Suprapubic skin (tissue), 4 donors: ENCODE results near the gene BANP. TPM values are rescaled to one million over a fixed set of nuclear protein-coding genes. Genes with fewer than 3 reads are reported as not detected.

Experiments used
- DNase-seq, 2 donors: peaks; one replicate each; pipeline ENCODE4 v3.0.0-alpha.2; 2019; ENCODE audit warnings: low spot score in 2 of 2
- H3K27ac ChIP-seq: fragments of 200-600 bp; sonication (generic); one replicate; pipeline ENCODE4 v1.5.1; 2019
- H3K27me3 ChIP-seq: fragments of 200-600 bp; sonication (generic); one replicate; pipeline ENCODE4 v1.5.1; 2019
- H3K36me3 ChIP-seq: fragments of 200-600 bp; sonication (generic); one replicate; pipeline ENCODE4 v1.5.1; 2019
- H3K4me1 ChIP-seq: fragments of 200-600 bp; sonication (generic); one replicate; pipeline ENCODE4 v1.5.1; 2019
- H3K4me3 ChIP-seq: fragments of 200-600 bp; sonication (generic); one replicate; pipeline ENCODE4 v1.5.1; 2019; ENCODE audit warnings: mild to moderate bottlenecking
- H3K9me3 ChIP-seq: fragments of 200-600 bp; sonication (generic); one replicate; pipeline ENCODE4 v1.5.1; 2019
- EP300 ChIP-seq: sonication (generic); formaldehyde crosslinking; IDR thresholded peaks from one replicate; pipeline ENCODE4 v1.6.1; 2017; ENCODE audit warnings: antibody characterized with exemption
- POLR2A ChIP-seq, 2 donors: fragments of 450-650 bp; IDR thresholded peaks; one replicate each; pipeline ENCODE4 v1.6.1; 2017; ENCODE audit warnings: antibody characterized with exemption in 2 of 2, mild to moderate bottlenecking in 2 of 2, moderate library complexity in 2 of 2
- POLR2AphosphoS5 ChIP-seq, 3 donors: sonication (generic); formaldehyde crosslinking; IDR thresholded peaks; one replicate each; pipeline ENCODE4 v1.6.1; 2017; ENCODE audit warnings: antibody characterized with exemption in 3 of 3
- WGBS: methylation state at CpG from one replicate; pipeline ENCODE4 v1.1.5; 2018; 5-methylcytosine and 5-hydroxymethylcytosine counted together
- total RNA-seq, 4 donors: library from RNA; depleted of rRNA; stranded (reverse); fragments of >200 nt; gene quantifications; one replicate each; pipeline ENCODE4 v1.1.0, GENCODE V29; 2016
- TF ChIP-seq, protein P1 (sequence below), 2 donors: fragments of 200-600 bp in 1 of 2; fragments of 450-650 bp in 1 of 2; sonication (generic) in 1 of 2; IDR thresholded peaks; one replicate each; pipeline ENCODE4 v1.5.1; 2016 to 2019; ENCODE audit warnings: antibody characterized with exemption in 2 of 2, mild to moderate bottlenecking in 1 of 2, moderate library complexity in 1 of 2

Gene BANP
- total RNA-seq, 4 donors from 2014 or later = 24.9 to 40.1 (median 26.5) TPM

DNA sequence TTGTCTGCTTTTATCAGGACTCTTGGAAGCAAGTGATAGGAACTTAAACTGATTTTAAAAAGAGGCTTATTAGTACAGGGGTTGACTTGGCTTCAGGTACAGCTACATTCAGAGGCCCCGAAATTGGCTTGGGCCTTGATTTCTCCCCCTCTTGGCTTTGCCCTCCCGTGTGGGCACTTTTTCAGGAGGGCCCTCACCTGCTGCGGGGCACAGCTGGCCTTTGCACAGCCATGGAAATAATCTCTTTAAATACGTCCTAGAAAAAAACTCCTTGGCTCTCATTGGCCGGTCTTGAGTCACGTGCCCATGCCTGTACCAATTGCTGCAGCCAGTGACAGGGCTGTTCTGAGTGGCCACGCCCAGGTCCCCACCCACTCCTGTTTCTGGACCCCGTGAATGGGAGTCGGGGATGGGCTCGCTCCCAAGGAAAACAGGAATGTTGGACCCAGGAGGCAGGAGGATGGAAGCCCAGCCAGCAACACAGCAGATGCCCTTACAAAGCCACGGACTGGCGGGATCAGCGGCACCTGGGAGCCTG is 29.9 kb upstream of the BANP start:
- 69% methylated on average over 8 of the region's 13 CpGs for WGBS
- H3K36me3 ChIP-seq = no peaks in the 10 kb centered on the region

DNA sequence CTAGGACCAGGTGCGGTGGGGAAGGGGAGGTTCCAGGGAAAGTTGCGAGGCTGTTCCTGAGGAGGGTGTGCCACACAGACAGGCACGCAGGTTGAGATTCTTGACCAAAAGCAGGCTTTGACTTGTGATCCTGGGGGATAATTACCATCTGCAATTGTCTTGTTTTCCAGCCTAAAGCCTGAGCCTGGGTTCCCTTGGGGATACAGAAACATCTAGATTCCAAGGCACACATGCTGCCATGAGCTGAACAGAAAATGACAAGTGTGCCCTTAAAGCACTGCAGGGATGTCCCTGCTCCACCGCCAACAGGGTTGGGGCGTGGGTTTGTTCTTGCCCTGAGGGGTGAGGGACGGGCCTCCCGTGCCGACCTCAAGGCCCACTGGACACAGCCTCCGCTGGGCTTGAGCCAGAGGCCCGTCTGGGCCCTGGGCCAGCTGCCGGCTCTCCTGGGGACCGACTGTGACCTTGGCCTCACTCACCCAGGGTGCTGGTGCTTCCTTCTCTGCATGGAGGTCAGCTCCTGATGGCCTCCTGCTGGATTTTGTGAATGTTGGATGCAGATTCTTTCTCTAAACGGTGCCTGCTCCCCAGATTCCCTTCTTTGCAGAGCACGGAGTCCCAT is 28.9 kb upstream of the BANP start:
- no peak for TF ChIP-seq POLR2AphosphoS5 (IDR thresholded peaks at IDR 0.05)
- no peak for DNase-seq
- WGBS = 51% methylated on average over 13 of the region's 14 CpGs
- H3K4me1 ChIP-seq = peaks cover 33% of the 10 kb centered on the region
- H3K27ac ChIP-seq = no peak overlapping the region
- no peak overlapping the region for H3K4me3 ChIP-seq
- H3K9me3 ChIP-seq = no peaks in the 10 kb centered on the region
- H3K27me3 ChIP-seq = peaks cover 8% of the 10 kb centered on the region
- H3K36me3 ChIP-seq = no peaks in the 10 kb centered on the region

More for the DNA sequence above, 29.9 kb upstream of the BANP start:
- Histone ChIP-seq H3K27ac (no peak overlapping the region), H3K27me3 (no peaks in the 10 kb centered on the region), H3K4me3 (no peak overlapping the region), H3K9me3 (no peaks in the 10 kb centered on the region), H3K4me1 (peaks cover 33% of the 10 kb centered on the region)
- TF ChIP-seq, protein P1, sequence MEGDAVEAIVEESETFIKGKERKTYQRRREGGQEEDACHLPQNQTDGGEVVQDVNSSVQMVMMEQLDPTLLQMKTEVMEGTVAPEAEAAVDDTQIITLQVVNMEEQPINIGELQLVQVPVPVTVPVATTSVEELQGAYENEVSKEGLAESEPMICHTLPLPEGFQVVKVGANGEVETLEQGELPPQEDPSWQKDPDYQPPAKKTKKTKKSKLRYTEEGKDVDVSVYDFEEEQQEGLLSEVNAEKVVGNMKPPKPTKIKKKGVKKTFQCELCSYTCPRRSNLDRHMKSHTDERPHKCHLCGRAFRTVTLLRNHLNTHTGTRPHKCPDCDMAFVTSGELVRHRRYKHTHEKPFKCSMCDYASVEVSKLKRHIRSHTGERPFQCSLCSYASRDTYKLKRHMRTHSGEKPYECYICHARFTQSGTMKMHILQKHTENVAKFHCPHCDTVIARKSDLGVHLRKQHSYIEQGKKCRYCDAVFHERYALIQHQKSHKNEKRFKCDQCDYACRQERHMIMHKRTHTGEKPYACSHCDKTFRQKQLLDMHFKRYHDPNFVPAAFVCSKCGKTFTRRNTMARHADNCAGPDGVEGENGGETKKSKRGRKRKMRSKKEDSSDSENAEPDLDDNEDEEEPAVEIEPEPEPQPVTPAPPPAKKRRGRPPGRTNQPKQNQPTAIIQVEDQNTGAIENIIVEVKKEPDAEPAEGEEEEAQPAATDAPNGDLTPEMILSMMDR (IDR thresholded peaks at IDR 0.05) = no peak
- TF ChIP-seq POLR2AphosphoS5 (IDR thresholded peaks at IDR 0.05) (no peak), EP300 (no peak), POLR2A (IDR thresholded peaks at IDR 0.05) (no peak)
- no peak for DNase-seq

DNA sequence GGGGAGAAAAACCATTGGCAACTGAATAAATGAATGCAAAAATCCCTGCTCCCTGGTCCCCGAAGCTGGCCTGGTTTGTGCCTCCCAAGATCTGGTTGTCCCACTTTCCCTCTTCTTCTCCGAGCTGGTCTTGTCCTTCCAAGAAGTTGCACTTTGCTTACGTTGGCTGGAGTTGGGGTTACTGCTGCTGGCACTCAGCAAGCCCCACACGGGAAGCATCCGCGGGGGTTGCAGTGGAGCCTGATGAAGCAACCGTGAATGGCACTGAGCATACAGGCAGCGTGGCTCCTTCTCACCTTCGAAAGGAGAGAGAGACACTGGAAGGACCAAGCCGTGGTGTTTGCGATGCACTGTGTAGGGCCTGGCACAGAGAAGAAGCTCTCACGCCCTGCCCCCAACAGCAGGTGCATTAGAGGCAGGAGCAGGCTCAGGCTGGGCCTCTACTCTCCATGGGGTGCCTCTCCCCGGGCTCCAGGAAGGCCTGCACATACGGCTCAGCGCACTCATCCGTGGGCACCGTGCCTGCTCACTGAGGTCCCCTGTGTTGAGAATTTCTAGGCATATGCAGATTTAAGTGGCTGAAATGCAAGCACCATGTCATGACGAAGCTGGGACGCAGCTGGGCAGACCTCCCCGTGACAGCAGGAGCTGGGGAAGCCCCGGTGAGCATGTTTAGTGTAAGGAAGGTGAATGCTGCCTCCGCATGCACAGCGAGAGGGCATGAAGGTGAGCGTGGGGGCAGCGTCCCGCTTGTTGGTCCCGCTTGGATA is 27.0 kb upstream of the BANP start:
- no peaks in the 10 kb centered on the region for H3K9me3 ChIP-seq
- H3K27ac ChIP-seq = no peak overlapping the region
- TF ChIP-seq POLR2AphosphoS5 (IDR thresholded peaks at IDR 0.05) = no peak
- TF ChIP-seq, protein P1 (IDR thresholded peaks at IDR 0.05) = no peak
- no peak for TF ChIP-seq EP300
- no peak for TF ChIP-seq POLR2A (IDR thresholded peaks at IDR 0.05)
- no peak overlapping the region for H3K4me3 ChIP-seq
- H3K4me1 ChIP-seq = peaks cover 17% of the 10 kb centered on the region
- H3K36me3 ChIP-seq = no peaks in the 10 kb centered on the region
- H3K27me3 ChIP-seq = peaks cover 8% of the 10 kb centered on the region
- WGBS = 64% methylated on average over 10 of the region's 27 CpGs
- DNase-seq = no peak

DNA sequence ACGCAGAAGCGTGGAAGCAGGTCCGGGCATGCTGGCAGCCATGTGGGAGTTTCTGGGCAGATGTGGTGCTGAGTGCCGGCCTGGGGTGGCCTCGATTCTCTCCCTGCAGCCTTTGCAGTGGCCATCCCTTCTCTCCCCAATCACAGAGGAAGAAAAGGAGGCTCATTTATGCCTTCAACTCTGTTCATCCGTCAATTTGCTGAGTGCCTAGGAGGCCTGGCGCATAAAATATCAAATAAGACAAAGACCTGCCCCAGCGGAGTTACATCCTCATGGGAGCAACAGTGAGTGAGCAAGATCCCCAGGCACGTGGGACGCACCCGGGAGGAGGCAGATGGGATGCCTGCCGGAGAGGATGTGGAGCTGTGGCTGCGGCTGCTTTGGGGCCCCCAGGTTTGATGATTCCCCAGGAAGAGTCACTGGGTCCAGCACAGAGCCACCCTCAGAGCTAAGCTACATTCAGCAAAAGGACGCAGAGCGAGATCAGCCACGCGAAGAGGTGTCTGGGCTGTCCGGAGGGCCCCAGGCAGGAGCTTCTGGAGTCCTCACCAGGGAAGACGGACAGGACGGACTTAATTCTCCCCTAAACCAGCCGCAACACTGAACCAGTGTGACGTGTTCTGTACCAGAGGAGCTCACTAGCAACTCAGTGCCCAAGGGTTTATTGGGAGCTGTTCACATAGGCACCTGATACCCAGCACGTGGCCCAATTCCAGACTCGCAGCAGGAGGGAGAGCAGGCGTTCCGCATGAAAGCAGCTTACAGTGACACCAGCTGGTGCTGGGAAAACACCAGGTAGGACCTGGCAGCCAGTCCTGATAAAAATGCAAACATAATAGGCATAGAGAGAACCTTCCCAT is 26.2 kb upstream of the BANP start:
- peaks cover 14% of the 10 kb centered on the region for H3K4me1 ChIP-seq
- no peaks in the 10 kb centered on the region for H3K9me3 ChIP-seq
- H3K4me3 ChIP-seq = no peak overlapping the region
- no peak for DNase-seq
- TF ChIP-seq POLR2A (IDR thresholded peaks at IDR 0.05) (no peak), EP300 (no peak), POLR2AphosphoS5 (IDR thresholded peaks at IDR 0.05) (no peak)
- TF ChIP-seq, protein P1 (IDR thresholded peaks at IDR 0.05) = no peak
- peaks cover 8% of the 10 kb centered on the region for H3K27me3 ChIP-seq
- H3K27ac ChIP-seq = no peak overlapping the region
- no peaks in the 10 kb centered on the region for H3K36me3 ChIP-seq
- WGBS = 68% methylated on average over 19 of the region's 26 CpGs

DNA sequence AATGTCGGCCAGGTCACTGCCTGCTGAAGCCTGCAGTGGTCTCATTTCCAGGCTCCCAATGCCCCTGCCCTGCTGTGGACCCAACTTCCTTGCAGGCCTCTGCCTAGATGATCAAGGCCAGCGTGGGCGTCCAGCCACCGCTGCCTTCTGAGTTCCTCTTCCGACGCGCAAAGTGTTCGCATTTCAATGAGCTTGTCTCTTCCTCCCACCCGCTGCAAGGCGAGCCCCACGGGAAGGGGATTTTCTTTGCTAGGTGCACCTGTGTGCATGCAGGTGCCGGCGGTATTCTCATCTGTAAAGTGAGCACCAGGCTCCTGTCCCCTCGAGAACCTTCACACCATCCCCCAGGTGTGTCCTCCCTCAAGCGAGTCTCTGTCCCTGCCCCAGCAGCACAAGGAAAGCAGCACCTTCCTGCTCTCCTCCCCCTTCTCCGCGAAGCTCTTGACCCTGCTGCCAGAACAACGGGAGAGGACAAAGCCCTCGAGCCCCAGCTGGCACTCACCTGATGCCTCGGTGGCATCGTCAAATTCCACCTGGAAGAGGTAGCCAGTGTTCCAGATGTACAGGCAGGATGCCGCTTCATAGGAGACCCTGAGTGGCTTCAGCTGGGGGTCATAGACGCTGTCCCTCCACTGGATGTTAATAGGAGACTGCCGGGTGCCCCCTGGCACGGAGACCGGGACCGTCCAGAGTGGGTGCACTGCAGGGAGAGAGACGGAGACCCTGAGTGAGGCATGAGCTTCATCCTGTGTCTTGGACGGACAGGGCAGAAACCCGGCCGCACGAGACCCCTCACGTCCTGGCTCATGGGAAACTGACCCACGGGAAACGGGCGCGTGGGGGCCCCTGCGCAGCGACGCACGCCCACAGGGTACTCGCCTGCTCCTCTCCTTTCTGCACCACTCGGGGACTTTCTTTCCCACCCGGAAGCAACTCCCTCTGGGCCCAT is 24.7 kb upstream of the BANP start:
- no peak for DNase-seq
- H3K9me3 ChIP-seq = no peaks in the 10 kb centered on the region
- no peaks in the 10 kb centered on the region for H3K36me3 ChIP-seq
- no peak overlapping the region for H3K27ac ChIP-seq
- no peak for TF ChIP-seq POLR2A (IDR thresholded peaks at IDR 0.05)
- TF ChIP-seq, protein P1 (IDR thresholded peaks at IDR 0.05) = no peak
- no peak for TF ChIP-seq POLR2AphosphoS5 (IDR thresholded peaks at IDR 0.05)
- no peak for TF ChIP-seq EP300
- H3K4me1 ChIP-seq = peaks cover 14% of the 10 kb centered on the region
- WGBS = 73% methylated on average over 38 of the region's 44 CpGs
- H3K4me3 ChIP-seq = no peak overlapping the region
- peaks cover 10% of the 10 kb centered on the region for H3K27me3 ChIP-seq
